Measurements from ENCODE around the gene PTPRG.

DNA sequence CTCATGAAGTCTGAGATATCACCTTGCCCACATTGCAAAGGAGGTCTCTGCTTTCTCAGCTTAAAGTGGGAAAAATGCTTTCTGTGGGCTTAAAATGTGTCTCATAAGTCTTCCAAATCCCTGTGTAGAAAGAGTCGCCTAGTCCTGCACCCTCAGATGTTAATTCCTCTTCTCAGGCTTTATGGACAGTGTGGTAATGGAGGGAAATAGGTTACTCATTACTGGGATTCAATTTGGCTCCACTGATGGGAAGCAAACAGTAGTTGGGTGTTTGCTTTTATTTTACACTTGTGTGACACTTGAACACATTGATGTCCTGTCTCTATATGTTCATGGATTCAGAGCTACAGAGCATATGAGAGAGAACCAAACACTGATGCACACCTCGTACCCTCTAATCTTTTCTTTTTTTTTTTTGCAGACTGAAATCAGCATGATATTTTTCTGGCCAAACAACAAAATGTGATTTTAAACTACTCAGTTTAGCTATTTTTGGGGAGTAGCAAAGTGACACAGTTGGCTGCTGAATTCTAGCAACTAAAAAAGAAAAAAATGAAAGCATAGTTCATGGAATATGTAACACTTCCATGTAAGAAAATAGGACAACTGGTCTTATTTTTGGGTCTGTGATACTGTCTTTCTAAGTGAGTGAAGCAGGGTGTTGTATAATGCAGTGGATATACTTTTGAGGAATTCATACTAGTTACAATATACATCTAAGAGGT is 8.6 kb downstream of the PTPRG start:
- TF ChIP-seq, protein P1, sequence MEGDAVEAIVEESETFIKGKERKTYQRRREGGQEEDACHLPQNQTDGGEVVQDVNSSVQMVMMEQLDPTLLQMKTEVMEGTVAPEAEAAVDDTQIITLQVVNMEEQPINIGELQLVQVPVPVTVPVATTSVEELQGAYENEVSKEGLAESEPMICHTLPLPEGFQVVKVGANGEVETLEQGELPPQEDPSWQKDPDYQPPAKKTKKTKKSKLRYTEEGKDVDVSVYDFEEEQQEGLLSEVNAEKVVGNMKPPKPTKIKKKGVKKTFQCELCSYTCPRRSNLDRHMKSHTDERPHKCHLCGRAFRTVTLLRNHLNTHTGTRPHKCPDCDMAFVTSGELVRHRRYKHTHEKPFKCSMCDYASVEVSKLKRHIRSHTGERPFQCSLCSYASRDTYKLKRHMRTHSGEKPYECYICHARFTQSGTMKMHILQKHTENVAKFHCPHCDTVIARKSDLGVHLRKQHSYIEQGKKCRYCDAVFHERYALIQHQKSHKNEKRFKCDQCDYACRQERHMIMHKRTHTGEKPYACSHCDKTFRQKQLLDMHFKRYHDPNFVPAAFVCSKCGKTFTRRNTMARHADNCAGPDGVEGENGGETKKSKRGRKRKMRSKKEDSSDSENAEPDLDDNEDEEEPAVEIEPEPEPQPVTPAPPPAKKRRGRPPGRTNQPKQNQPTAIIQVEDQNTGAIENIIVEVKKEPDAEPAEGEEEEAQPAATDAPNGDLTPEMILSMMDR (conservative IDR thresholded peaks at IDR 0.05; ENCODE audit: low read depth, low read length) = no peak
- TF ChIP-seq EZH2phosphoT487 (IDR thresholded peaks at IDR 0.05; ENCODE audit: borderline replicate concordance, low read length) = no peak

Measured in PC-3 (cell line).